ENCODE measurements around the gene NRN1L.
"Not testable (repeated sequence)": the region's sequence is repeated elsewhere in the genome, so short reads cannot be mapped to it uniquely, and the experiment has no call there.

DNA sequence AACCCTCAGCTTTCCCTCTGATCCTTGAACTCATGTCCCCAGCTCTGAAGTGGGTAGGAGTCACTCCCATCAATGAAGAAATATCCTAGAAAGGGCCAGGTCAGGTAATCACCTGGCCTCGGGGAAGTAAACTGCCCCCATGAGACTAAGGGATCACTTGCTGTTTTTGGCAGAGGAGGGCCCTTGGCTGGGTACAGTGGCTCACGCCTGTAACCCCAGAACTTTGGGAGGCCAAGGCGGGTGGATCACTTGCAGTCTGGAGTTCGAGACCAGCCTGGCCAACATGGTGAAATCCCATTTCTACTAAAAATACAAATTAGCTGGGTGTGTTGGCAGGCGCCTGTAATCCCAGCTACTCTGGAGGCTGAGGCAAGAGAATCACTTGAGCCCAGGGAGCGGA, 20.6 kb upstream of the NRN1L start:
- TF ChIP-seq ELF1 (IDR thresholded peaks at IDR 0.05; ENCODE audit: borderline replicate concordance, low read depth); ZNF274 (IDR thresholded peaks at IDR 0.05; ENCODE audit: low read depth, low read length); RAD21 (IDR thresholded peaks at IDR 0.05; ENCODE audit: low read depth); POLR2A (IDR thresholded peaks at IDR 0.05; ENCODE audit: borderline replicate concordance, extremely low read depth, insufficient read depth, insufficient read length); CEBPB (IDR thresholded peaks at IDR 0.05; ENCODE audit: low read depth): not testable (repeated sequence)
- TF ChIP-seq, protein P1, sequence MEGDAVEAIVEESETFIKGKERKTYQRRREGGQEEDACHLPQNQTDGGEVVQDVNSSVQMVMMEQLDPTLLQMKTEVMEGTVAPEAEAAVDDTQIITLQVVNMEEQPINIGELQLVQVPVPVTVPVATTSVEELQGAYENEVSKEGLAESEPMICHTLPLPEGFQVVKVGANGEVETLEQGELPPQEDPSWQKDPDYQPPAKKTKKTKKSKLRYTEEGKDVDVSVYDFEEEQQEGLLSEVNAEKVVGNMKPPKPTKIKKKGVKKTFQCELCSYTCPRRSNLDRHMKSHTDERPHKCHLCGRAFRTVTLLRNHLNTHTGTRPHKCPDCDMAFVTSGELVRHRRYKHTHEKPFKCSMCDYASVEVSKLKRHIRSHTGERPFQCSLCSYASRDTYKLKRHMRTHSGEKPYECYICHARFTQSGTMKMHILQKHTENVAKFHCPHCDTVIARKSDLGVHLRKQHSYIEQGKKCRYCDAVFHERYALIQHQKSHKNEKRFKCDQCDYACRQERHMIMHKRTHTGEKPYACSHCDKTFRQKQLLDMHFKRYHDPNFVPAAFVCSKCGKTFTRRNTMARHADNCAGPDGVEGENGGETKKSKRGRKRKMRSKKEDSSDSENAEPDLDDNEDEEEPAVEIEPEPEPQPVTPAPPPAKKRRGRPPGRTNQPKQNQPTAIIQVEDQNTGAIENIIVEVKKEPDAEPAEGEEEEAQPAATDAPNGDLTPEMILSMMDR (IDR thresholded peaks at IDR 0.05 in 2 of 3, conservative IDR thresholded peaks at IDR 0.05 in 1 of 3; ENCODE audit: borderline replicate concordance in 1 of 3, insufficient read depth in 1 of 3, low read depth in 2 of 3, low read length in 2 of 3) = not testable (repeated sequence)
- TF ChIP-seq, protein P2, sequence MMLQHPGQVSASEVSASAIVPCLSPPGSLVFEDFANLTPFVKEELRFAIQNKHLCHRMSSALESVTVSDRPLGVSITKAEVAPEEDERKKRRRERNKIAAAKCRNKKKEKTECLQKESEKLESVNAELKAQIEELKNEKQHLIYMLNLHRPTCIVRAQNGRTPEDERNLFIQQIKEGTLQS (IDR thresholded peaks at IDR 0.05) = not testable (repeated sequence)
- TF ChIP-seq, protein P3, sequence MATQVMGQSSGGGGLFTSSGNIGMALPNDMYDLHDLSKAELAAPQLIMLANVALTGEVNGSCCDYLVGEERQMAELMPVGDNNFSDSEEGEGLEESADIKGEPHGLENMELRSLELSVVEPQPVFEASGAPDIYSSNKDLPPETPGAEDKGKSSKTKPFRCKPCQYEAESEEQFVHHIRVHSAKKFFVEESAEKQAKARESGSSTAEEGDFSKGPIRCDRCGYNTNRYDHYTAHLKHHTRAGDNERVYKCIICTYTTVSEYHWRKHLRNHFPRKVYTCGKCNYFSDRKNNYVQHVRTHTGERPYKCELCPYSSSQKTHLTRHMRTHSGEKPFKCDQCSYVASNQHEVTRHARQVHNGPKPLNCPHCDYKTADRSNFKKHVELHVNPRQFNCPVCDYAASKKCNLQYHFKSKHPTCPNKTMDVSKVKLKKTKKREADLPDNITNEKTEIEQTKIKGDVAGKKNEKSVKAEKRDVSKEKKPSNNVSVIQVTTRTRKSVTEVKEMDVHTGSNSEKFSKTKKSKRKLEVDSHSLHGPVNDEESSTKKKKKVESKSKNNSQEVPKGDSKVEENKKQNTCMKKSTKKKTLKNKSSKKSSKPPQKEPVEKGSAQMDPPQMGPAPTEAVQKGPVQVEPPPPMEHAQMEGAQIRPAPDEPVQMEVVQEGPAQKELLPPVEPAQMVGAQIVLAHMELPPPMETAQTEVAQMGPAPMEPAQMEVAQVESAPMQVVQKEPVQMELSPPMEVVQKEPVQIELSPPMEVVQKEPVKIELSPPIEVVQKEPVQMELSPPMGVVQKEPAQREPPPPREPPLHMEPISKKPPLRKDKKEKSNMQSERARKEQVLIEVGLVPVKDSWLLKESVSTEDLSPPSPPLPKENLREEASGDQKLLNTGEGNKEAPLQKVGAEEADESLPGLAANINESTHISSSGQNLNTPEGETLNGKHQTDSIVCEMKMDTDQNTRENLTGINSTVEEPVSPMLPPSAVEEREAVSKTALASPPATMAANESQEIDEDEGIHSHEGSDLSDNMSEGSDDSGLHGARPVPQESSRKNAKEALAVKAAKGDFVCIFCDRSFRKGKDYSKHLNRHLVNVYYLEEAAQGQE (IDR thresholded peaks at IDR 0.05; ENCODE audit: low read depth) = not testable (repeated sequence)

All from HCT116 (cell line).